ENCODE measurements around the gene PHLDB1.
A peak's percentile ranks its signal among the peaks of the same experiment; 100 is the strongest.
"Not testable (repeated sequence)": the region's sequence is repeated elsewhere in the genome, so short reads cannot be mapped to it uniquely, and the experiment has no call there.

PHLDB1 gene

DNA sequence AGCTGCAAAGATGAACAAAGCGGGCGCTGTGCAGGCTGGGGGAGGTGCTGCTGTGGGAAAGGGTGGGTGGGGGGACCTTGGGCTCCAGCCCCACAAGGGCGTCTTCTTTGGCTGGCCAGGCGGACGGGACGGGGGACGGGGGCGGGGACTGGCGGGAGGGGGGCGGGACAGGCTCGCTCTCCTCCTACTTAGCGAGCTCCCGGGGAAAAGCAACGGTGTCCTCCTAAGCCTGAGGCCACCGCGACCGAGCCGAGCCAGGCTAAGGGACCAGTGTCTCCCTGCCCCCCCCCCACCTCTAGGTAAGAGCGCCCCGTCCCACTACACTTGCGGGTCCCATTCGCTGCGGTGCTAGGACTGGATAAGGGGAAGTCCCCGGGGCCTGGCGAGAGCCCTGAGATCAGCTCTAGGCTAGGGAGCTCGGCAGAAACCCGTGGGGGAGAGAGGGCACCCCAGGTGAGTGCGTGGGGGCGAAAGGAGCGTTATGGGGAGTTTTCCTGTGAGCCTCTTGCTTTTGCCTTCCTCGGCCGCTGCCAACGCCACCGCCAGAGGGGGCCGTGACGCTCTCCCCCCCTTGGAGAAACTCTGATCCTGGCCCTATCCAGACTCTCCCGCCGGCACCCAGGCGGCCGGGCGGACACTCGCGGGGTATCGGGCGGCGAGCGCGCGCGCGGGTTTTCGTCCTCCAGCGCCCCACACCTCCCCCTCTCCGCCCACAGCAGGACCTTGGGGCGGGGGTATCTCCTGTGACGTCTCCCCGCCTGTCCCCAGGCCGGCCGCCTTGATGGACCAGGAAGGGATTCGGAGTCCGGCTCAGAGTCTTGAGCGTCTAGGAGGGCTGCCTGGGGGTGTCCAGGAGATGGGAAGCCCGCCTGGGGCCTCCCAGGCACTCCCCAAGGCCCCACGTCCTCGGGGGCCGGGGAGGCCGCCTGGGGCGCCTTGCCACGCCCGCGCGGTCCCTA lies at the start of gene PHLDB1:
Gene PHLDB1 (plus strand): TSS at position 215 of the 959 bp plus-strand sequence. CDS start 6,222 bp downstream, outside the sequence.
- DNase-seq (ENCODE audit: low read depth) = no peak

GRCh38 chr11:118560806-118561205 lies 46.6 kb upstream of the PHLDB1 start:
- no peak for DNase-seq (ENCODE audit: low read depth)

- DNase-seq (ENCODE audit: low read depth) = no peak
Observed at GRCh38 chr11:118565051-118565450, 42.4 kb upstream of the PHLDB1 start.

- DNase-seq (ENCODE audit: low read depth) = no peak
Observed at GRCh38 chr11:118569670-118570069, 37.7 kb upstream of the PHLDB1 start.

- no peak for DNase-seq (ENCODE audit: low read depth)
Observed at GRCh38 chr11:118570787-118571186, 36.6 kb upstream of the PHLDB1 start.

DNA sequence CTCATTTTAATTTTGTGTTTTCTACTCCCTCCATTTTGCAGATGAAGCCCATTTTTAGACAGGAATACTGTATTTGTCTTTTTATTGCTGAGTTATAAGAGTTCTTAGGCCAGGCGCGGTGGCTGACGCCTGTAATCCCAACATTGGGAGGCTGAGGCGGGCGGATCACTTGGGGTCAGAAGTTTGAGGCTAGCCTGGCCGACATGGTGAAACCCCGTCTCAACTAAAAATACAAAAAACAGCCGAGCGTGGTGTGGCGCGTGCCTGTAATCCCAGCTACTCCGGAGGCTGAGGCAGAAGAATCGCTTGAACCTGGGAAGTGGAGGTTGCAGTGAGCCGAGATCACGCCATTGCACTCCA lies 35.7 kb upstream of the PHLDB1 start:
- DNase-seq (ENCODE audit: low read depth) = not testable (repeated sequence)

DNA sequence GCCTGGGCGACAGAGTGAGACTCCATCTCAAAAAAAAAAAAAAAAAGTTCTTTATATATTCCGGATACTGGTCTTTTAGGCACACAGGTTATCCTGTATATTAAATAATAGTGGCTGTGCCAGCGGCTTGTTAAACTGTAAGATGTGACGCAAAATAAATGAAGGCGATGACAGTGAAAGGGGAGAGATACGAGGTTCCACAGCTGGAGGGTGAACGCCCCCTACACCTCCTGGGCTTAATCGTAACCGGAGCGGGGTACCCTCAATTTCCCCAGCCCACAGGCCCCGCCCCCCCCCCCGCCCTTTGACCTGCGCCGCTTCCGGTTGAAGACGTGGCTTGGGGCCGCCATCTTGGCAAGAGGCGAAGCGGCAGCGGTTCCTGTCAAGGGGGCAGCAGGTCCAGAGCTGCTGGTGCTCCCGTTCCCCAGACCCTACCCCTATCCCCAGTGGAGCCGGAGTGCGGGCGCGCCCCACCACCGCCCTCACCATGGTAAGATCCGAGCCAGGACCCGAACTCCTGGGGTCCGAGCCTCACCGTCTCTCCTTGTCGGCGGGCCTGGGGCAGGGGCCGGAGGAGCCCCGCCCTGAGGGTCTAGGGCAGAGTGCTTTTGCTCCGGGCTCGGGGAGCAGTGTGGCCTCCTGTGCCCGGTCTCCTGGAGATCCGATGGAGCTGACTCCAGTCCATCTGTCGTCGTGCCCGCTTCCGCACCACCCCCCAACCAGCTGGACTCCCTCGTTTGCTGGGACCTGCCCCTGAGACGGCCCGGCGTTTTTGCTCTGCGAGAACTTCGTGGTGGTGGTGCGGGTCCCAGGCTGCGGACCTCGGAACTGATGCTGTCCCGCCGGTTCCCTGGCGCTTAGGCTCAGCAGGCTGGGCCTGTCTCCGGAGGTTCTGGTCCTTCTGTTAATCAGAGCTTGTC lies 35.1 kb upstream of the PHLDB1 start, which contains the start of gene ARCN1:
Gene ARCN1 (plus strand): TSS at position 349 of the 920 bp plus-strand sequence. CDS start 139 bp downstream, at position 488.
- peak; percentile 67 for DNase-seq (ENCODE audit: low read depth)

- no peak for DNase-seq (ENCODE audit: low read depth)
Observed at GRCh38 chr11:118572981-118573550, 34.3 kb upstream of the PHLDB1 start.

- no peak for DNase-seq (ENCODE audit: low read depth)
Observed at GRCh38 chr11:118574636-118575035, 32.8 kb upstream of the PHLDB1 start.

- DNase-seq (ENCODE audit: low read depth) = not testable (repeated sequence)
Observed at GRCh38 chr11:118577995-118578394, 29.4 kb upstream of the PHLDB1 start.

GRCh38 chr11:118581057-118581456 lies 26.4 kb upstream of the PHLDB1 start:
- DNase-seq (ENCODE audit: low read depth) = no peak

- no peak for DNase-seq (ENCODE audit: low read depth)
Observed at GRCh38 chr11:118587952-118588351, 19.5 kb upstream of the PHLDB1 start.

DNA sequence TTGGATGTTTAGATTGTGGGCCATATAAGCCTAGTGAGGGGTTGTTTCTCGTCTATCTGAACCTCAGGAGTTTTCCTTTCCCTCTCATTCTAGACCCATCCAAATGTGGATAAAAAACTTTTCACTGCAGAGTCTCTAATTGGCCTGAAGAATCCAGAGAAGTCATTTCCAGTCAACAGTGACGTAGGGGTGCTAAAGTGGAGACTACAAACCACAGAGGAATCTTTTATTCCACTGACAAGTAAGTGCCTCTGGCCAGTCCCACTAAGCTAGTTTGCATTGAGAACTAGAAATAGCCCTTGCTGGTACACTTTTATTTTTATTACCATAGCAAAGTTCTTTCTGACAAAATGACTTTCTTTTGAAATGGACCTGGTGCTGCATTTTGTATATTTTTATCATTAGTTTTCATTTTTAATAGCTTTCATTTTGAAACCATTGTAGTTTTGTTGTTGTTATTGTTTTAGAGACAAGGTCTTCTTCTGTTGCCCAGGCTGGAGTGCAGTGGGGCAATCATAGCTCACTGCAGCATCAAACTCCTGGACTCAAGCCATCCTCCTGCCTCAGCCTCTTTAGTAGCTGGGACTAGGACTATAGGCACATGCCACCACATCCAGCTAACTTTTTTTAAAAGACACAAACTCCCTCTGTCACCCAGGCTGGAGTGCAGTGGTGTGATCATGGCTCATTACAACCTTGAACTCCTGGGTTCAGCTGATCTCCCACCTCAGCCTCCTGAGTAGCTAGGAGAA lies 14.6 kb upstream of the PHLDB1 start:
- DNase-seq (ENCODE audit: low read depth) = no peak

- DNase-seq (ENCODE audit: low read depth) = not testable (repeated sequence)
Observed at GRCh38 chr11:118594984-118595383, 12.4 kb upstream of the PHLDB1 start.

DNA sequence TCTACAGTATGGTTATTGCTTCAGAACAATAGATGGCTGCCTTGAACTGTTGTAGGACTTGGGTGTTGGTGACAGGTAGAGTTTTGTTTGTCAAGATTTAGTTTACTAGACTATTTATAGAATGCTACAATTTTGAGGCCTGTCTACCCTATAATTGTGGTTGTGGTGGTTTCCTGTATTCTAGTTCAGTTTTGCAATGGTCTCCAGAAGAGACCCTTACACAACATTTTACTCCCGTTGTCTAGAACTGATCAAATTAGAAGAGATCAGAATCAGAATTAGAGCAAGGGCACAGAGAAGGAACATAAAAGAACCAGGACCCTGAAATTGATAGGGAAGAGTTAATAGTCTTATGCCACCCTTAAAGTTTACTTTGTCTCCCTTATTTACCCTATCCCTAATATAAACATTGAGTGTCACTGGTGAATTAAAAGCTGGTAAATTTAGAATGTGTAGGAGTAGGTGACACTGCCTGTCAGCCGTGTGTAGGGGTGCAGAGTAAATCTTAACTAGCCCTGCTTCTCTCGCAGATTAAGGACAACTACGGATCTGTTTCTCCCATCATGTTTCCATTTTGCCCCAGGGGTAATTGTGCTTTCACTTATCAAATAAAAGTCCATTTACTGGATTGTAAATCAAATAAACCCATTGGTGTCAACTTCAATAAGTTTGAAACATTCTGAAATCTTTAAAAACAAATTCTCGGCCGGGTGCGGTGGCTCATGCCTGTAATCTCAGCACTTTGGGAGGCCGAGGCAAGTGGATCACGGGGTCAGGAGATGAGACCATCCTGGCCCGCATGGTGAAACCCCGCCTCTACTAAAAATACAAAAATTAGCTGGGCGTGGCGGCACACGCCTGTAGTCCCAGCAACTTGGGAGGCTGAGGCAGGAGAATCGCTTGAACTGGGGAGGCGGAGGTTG lies 10.9 kb upstream of the PHLDB1 start:
- DNase-seq (ENCODE audit: low read depth) = no peak

GRCh38 chr11:118597556-118597955 lies 9.9 kb upstream of the PHLDB1 start:
- no peak for DNase-seq (ENCODE audit: low read depth)

- DNase-seq (ENCODE audit: low read depth) = no peak
Observed at GRCh38 chr11:118602331-118602730, 5.1 kb upstream of the PHLDB1 start.

DNA sequence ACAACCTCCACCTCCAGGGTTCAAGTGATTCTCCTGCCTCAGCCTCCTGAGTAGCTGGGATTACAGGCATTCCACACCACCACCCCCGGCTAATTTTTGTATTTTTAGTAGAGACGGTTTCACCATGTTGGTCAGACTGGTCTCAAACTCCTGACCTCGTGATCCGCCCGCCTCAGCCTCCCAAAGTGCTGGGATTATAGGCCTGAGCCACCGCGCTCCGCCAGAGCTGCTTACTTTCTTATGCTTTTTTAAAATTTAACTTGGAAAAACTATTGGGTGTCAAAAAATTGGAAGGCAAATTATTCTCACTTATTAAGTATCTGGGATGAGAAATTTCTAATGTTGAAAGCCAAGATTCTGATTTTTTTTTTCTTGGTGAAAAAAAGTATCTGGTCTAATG lies 3.7 kb upstream of the PHLDB1 start:
- not testable (repeated sequence) for DNase-seq (ENCODE audit: low read depth)

DNA sequence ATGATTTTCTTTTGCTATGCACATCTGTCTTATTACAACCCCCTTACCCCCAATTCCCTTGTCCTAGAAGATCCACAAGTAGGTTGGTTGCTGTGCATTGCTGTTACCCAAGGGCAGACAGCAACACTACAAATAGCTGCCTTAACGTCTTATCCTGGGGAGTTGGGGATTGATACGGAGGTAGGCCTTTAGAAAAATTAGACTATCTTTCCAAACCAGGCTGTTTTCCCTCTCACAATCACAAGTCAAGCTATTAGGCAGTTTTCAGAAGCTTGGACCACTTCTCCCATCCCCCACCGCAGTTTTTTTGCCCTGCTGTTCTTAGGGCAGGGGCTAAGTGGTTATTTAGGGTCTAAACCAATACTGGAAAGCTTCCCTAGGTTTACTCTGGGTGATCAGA lies 2.8 kb upstream of the PHLDB1 start:
- DNase-seq (ENCODE audit: low read depth) = no peak

- no peak for DNase-seq (ENCODE audit: low read depth)
Observed at GRCh38 chr11:118605116-118605867, 2.1 kb upstream of the PHLDB1 start.
